DND-41 (cell line): ENCODE results near the gene RBM23.
A peak's percentile ranks its signal among the peaks of the same experiment; 100 is the strongest.
"Not testable (repeated sequence)": the region's sequence is repeated elsewhere in the genome, so short reads cannot be mapped to it uniquely, and the experiment has no call there.

ENCODE experiments used
- ATAC-seq: fragments of 200-7000 bp; cut with Tn5 transposase; 3 replicates; pipeline ENCODE4 v1.9.1; 2021; ENCODE audit warnings: low read depth; ENCODE audit not compliant: insufficient read depth
- DNase-seq: peaks from one replicate; pipeline ENCODE4 v3.0.0-alpha.2; 2020
- H2AFZ ChIP-seq: 2 replicates; pipeline ENCODE4 v1.6.0; 2012; ENCODE audit warnings: low read depth, low read length
- H3K27ac ChIP-seq: 2 replicates; pipeline ENCODE4 v1.5.1; 2012; ENCODE audit warnings: low read length, inconsistent platforms
- H3K27me3 ChIP-seq: fragments of 200-600 bp; sonication (generic); 2 replicates; pipeline ENCODE4 v1.6.0; 2012; ENCODE audit warnings: low read length, mild to moderate bottlenecking, inconsistent platforms; ENCODE audit not compliant: insufficient read depth, poor library complexity
- H3K36me3 ChIP-seq: 2 replicates; pipeline ENCODE4 v1.5.1; 2012; ENCODE audit warnings: low read length, inconsistent platforms; ENCODE audit not compliant: insufficient read depth
- H3K4me1 ChIP-seq: 2 replicates; pipeline ENCODE4 v1.5.1; 2012; ENCODE audit warnings: mild to moderate bottlenecking, low read length; ENCODE audit not compliant: insufficient read depth
- H3K4me2 ChIP-seq: 2 replicates; pipeline ENCODE4 v1.6.0; 2012; ENCODE audit warnings: mild to moderate bottlenecking, moderate library complexity, low read length, inconsistent platforms; ENCODE audit not compliant: insufficient read depth
- H3K4me3 ChIP-seq, 2 experiments: fragments of 200-600 bp in 1 of 2; shearing (Covaris generic) in 1 of 2; 2 replicates each; pipeline ENCODE4 v1.5.1; 2012 to 2016; ENCODE audit warnings: inconsistent platforms in 2 of 2, low read length in 2 of 2, mild to moderate bottlenecking in 2 of 2, low read depth in 1 of 2, moderate library complexity in 1 of 2
- H3K79me2 ChIP-seq: 2 replicates; pipeline ENCODE4 v1.6.0; 2012; ENCODE audit warnings: low read length, inconsistent platforms; ENCODE audit not compliant: insufficient read depth
- H3K9ac ChIP-seq: 2 replicates; pipeline ENCODE4 v1.6.0; 2012; ENCODE audit warnings: low read depth, mild to moderate bottlenecking, inconsistent platforms, low read length, moderate library complexity
- H3K9me3 ChIP-seq: 2 replicates; pipeline ENCODE4 v1.5.1; 2012; ENCODE audit warnings: low read length, moderate library complexity, mild to moderate bottlenecking, inconsistent platforms; ENCODE audit not compliant: insufficient read depth, severe bottlenecking
- H4K20me1 ChIP-seq: 2 replicates; pipeline ENCODE4 v1.6.0; 2012; ENCODE audit warnings: low read length; ENCODE audit not compliant: insufficient read depth
- EZH2 ChIP-seq: IDR thresholded peaks from 3 replicates; pipeline ENCODE4 v1.6.1; 2012; ENCODE audit warnings: borderline replicate concordance, low read depth, mild to moderate bottlenecking, moderate library complexity, low read length, inconsistent platforms; ENCODE audit not compliant: severe bottlenecking
- TF ChIP-seq, protein P1 (sequence below): IDR thresholded peaks from 2 replicates; pipeline ENCODE4 v1.5.1; 2012; ENCODE audit warnings: borderline replicate concordance, low read length, moderate library complexity, mild to moderate bottlenecking; ENCODE audit not compliant: poor library complexity, severe bottlenecking; ENCODE audit errors: extremely low read depth

The RBM23 gene

DNA sequence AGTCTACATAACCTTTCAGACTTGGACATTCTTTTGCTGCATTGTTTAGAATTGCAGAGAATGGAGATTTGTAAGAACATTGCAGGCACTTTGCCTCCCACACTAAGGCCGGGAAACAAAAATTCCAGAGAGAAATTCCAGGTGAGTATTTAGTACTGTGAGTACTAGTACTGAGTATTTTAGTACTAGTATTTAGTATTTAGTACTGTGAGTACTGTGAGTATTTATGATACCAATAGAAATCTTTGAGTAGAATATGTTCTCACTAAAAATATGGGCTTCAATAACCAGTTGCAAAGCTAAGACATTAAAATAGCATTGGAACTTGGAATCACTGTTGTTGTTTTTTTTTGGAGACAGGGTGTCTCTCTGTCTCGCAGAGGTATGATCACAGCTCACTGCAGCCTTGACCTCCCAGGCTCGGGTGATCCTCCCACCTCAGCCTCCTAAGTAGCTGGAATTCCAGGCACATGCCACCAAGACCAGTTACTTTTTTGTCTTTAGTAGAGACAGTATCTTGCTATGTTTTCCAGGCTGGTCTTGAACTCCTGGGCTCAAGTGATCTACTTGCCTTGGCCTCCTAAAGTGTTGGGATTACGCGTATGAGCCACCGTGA is 43.2 kb upstream of the RBM23 start:
- H3K27me3 ChIP-seq: no peaks in the 10 kb centered on the region
- peaks cover 9% of the 10 kb centered on the region for H3K4me1 ChIP-seq
- no peak for DNase-seq
- H3K9me3 ChIP-seq: no peaks in the 10 kb centered on the region
- H3K79me2 ChIP-seq: 0 out of 2 replicates have a peak, but pooled peaks cover under 1% of the 10 kb centered on the region
- H3K36me3 ChIP-seq: no peaks in the 10 kb centered on the region
- no peak for ATAC-seq
- TF ChIP-seq EZH2: no peak
- TF ChIP-seq, protein P1, sequence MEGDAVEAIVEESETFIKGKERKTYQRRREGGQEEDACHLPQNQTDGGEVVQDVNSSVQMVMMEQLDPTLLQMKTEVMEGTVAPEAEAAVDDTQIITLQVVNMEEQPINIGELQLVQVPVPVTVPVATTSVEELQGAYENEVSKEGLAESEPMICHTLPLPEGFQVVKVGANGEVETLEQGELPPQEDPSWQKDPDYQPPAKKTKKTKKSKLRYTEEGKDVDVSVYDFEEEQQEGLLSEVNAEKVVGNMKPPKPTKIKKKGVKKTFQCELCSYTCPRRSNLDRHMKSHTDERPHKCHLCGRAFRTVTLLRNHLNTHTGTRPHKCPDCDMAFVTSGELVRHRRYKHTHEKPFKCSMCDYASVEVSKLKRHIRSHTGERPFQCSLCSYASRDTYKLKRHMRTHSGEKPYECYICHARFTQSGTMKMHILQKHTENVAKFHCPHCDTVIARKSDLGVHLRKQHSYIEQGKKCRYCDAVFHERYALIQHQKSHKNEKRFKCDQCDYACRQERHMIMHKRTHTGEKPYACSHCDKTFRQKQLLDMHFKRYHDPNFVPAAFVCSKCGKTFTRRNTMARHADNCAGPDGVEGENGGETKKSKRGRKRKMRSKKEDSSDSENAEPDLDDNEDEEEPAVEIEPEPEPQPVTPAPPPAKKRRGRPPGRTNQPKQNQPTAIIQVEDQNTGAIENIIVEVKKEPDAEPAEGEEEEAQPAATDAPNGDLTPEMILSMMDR: no peak
- no peak overlapping the region for H3K27ac ChIP-seq
- H3K4me3 ChIP-seq: no peak overlapping the region
- H4K20me1 ChIP-seq: no peaks in the 10 kb centered on the region
- H2AFZ ChIP-seq: no peak overlapping the region
- no peak overlapping the region for H3K4me2 ChIP-seq
- no peak overlapping the region for H3K9ac ChIP-seq

DNA sequence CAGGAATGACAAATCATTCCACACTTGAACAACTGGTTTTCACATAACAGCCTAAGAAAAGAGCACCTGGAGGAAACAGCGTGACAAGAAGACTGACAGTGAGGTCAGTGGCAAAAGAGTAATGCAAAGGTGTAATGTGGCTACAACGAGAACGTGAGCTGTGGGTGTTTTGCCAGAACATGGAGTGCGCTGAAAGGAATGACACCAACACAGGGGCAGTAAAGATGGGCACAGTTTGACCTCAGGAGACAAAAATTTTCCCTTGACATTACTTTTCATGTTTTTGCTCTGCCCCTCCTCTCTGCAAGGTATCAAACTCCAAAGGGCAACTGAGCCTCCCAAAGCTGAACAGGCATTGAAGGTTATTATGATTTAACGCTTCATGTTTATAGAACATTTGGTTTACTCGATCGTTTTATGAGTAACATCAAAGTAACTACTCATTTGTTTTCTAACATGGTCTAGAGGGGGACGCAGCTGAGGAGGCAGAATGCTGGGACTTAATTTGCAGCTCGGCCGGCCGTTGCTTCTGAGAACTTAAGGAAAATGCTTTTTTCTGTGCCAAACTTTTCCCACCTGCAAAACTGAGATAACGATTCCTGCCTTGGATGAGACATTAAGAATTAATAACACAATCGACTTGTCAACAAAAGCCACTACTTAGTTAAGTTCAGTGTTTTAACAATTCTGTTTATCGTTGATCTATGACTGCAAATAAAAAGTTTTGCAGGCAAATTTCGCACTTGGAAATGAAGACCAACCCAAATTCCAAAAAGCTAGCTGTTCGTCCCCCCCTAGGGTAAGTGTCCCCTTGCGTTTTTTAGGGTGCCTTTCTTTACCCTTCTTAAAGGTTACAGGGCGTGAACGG is 37.0 kb upstream of the RBM23 start:
- no peak for DNase-seq
- Histone ChIP-seq H3K36me3 (peaks cover 19% of the 10 kb centered on the region), H3K4me3 (peak overlapping the region; percentile 86 to 98), H3K9ac (peak overlapping the region; percentile 99), H3K79me2 (peaks cover 11% of the 10 kb centered on the region), H3K4me2 (peak overlapping the region; percentile 79), H3K27ac (peak overlapping the region; percentile 93), H4K20me1 (no peaks in the 10 kb centered on the region), H3K9me3 (no peaks in the 10 kb centered on the region), H3K27me3 (no peaks in the 10 kb centered on the region), H3K4me1 (peaks cover 25% of the 10 kb centered on the region), H2AFZ (peak overlapping the region; percentile 99)
- TF ChIP-seq EZH2: no peak
- TF ChIP-seq, protein P1: no peak
- no peak for ATAC-seq

DNA sequence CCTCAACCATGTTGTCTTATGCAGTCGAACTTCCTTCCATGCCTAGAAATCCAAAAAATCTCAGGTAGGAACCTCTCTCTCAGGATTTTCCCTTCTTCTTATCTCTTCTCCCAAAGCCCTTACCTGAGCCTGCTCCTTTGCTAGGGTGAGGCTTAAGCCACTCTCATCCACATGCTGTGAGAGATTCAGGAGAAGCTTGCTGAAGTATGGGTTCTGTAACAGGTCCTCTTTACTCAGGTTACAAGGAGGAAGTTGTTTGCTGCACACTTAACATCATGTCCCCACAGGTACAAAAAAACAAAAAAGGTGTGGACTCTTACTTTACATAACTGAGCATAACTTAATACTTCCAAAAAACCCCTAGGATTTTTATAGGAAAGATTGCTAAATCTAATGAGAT is 33.5 kb upstream of the RBM23 start:
- no peak for ATAC-seq
- Histone ChIP-seq H3K36me3 (peaks cover 44% of the 10 kb centered on the region), H3K9ac (no peak overlapping the region), H3K4me3 (no peak overlapping the region), H3K4me1 (peaks cover 19% of the 10 kb centered on the region), H3K4me2 (no peak overlapping the region), H2AFZ (no peak overlapping the region), H3K27me3 (no peaks in the 10 kb centered on the region), H3K27ac (no peak overlapping the region), H4K20me1 (no peaks in the 10 kb centered on the region), H3K9me3 (no peaks in the 10 kb centered on the region), H3K79me2 (peaks cover 11% of the 10 kb centered on the region)
- TF ChIP-seq, protein P1: no peak
- TF ChIP-seq EZH2: no peak
- no peak for DNase-seq

DNA sequence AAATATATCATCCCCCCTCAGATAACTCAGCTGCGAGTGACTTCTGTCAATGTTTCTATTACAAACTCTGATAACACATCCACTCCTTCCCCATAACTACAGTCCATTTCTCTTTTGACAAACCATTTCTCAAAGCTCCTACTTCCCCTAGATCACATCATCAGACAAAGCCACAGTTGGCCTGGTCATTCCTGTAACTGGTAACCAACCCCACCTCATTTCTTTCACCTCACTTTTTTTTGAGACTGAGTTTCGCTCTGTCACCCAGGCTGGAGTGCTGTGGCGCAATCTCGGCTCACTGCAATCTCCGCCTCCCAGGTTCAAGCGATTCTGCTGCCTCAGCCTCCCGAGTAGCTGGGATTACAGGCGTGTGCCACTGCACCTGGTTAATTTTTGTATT is 32.8 kb upstream of the RBM23 start:
- not testable (repeated sequence) for H3K4me2 ChIP-seq, H3K9ac ChIP-seq, H3K79me2 ChIP-seq, H3K27ac ChIP-seq, DNase-seq, H3K4me3 ChIP-seq, H3K27me3 ChIP-seq, ATAC-seq, H2AFZ ChIP-seq, H3K9me3 ChIP-seq, H4K20me1 ChIP-seq
- Histone ChIP-seq H3K36me3 (peaks cover 50% of the 10 kb centered on the region), H3K4me1 (peaks cover 15% of the 10 kb centered on the region)
